ENCODE results near the gene IGHMBP2.

IGHMBP2 gene

GRCh38 chr11:68890490-68891231 lies 13.0 kb upstream of the IGHMBP2 start:
- no peak for DNase-seq

- no peak for DNase-seq
Observed at GRCh38 chr11:68891351-68891948, 12.2 kb upstream of the IGHMBP2 start.

- DNase-seq, result no peak
Observed at GRCh38 chr11:68892576-68892975, 11.1 kb upstream of the IGHMBP2 start.

GRCh38 chr11:68893282-68893681 lies 10.4 kb upstream of the IGHMBP2 start:
- no peak for DNase-seq

- DNase-seq, result no peak
Observed at GRCh38 chr11:68896171-68896959, 7.3 kb upstream of the IGHMBP2 start.

- DNase-seq, result no peak
Observed at GRCh38 chr11:68897441-68897840, 6.2 kb upstream of the IGHMBP2 start.

- DNase-seq, result no peak
Observed at GRCh38 chr11:68900835-68901381, 2.8 kb upstream of the IGHMBP2 start.

GRCh38 chr11:68904248-68904847 lies 657 bp downstream of the IGHMBP2 start:
- DNase-seq, result no peak

- DNase-seq, result no peak
Observed at GRCh38 chr11:68905421-68906360, 2.0 kb downstream of the IGHMBP2 start.

- DNase-seq, result no peak
Observed at GRCh38 chr11:68908273-68908672, 4.6 kb downstream of the IGHMBP2 start.

GRCh38 chr11:68910965-68911364 lies 7.3 kb downstream of the IGHMBP2 start:
- DNase-seq, result no peak

- no peak for DNase-seq
Observed at GRCh38 chr11:68911731-68912130, 8.0 kb downstream of the IGHMBP2 start.

- DNase-seq, result no peak
Observed at GRCh38 chr11:68912254-68912653, 8.6 kb downstream of the IGHMBP2 start.

- DNase-seq, result no peak
Observed at GRCh38 chr11:68913188-68913587, 9.5 kb downstream of the IGHMBP2 start.

GRCh38 chr11:68914761-68915160 lies 11.1 kb downstream of the IGHMBP2 start:
- DNase-seq, result no peak

- DNase-seq, result no peak
Observed at GRCh38 chr11:68916439-68916838, 12.7 kb downstream of the IGHMBP2 start.

- no peak for DNase-seq
Observed at GRCh38 chr11:68923614-68924013, 19.9 kb downstream of the IGHMBP2 start.

GRCh38 chr11:68924073-68924925 lies 20.6 kb downstream of the IGHMBP2 start:
- DNase-seq, result no peak

- no peak for DNase-seq
Observed at GRCh38 chr11:68925611-68926010, 21.9 kb downstream of the IGHMBP2 start.

GRCh38 chr11:68927280-68928135 lies 23.8 kb downstream of the IGHMBP2 start:
- DNase-seq, result peak in 1 of 2 donors; percentile 41
